HAP-1 (cell line): ENCODE results near the gene C2orf42.
"Not testable (repeated sequence)": the region's sequence is repeated elsewhere in the genome, so short reads cannot be mapped to it uniquely, and the experiment has no call there.

Source experiments
- DNase-seq, 2 experiments: peaks; one replicate each; pipeline ENCODE4 v3.0.0-alpha.2; 2016 to 2020; ENCODE audit warnings: low spot score in 2 of 2
- H3K27me3 ChIP-seq: fragments of 250-450 bp; sonication (Bioruptor Pico); 2 replicates; pipeline ENCODE4 v1.5.1; 2020; ENCODE audit warnings: low read depth, mild to moderate bottlenecking, moderate library complexity
- H3K36me3 ChIP-seq: fragments of 250-450 bp; sonication (Bioruptor Pico); replicated peaks from 2 replicates; pipeline ENCODE4 v1.5.1; 2020; ENCODE audit warnings: mild to moderate bottlenecking
- H3K4me1 ChIP-seq: fragments of 250-450 bp; sonication (Bioruptor Pico); 2 replicates; pipeline ENCODE4 v1.5.1; 2020; ENCODE audit warnings: mild to moderate bottlenecking
- H3K4me3 ChIP-seq: fragments of 250-450 bp; sonication (Bioruptor Pico); 2 replicates; pipeline ENCODE4 v1.5.1; 2020; ENCODE audit warnings: mild to moderate bottlenecking, moderate library complexity
- H3K9me3 ChIP-seq: fragments of 250-450 bp; sonication (Bioruptor Pico); 2 replicates; pipeline ENCODE4 v1.5.1; 2020; ENCODE audit warnings: mild to moderate bottlenecking, moderate library complexity
- in situ Hi-C: fragments of 300-500 bp; cut with MboI; formaldehyde crosslinking; loops from 3 replicates; pipeline ENCODE4 v1.14.3; 2020; ENCODE audit warnings: low sequenced_read_pairs, inconsistent platforms, mixed read lengths

C2orf42 gene

DNA sequence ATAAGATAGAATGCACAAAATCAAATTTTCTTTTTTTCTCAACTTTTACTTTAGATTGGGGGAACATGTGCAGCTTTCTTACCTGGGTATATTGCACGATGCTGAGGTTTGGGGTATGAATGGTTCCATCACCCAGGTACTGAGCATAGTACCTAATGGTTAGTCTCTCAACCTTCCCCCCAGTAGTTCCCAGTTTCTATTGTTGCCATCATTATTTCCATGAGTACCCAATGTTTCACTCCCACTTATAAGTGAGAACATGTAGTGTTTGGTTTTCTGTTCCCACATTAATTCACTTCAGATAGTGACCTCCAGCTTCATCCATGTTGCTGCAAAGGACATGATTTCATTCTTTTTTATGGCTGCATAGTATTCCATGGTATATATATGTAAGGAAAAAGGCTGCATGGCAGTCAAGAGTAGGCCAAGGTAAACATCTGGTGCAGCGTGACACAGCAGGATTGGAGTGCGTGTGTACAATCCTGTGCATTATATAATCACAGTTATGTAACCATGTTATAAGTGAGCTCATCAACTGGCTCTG is 10.5 kb upstream of the C2orf42 start:
- Histone ChIP-seq H3K36me3 (no peaks in the 10 kb centered on the region), H3K4me1 (no peaks in the 10 kb centered on the region), H3K9me3 (no peaks in the 10 kb centered on the region; the same call in 1 of the 2 replicates), H3K27me3 (no peaks in the 10 kb centered on the region), H3K4me3 (no peak overlapping the region)
- in situ Hi-C loops = no loop called here
- DNase-seq = no peak

DNA sequence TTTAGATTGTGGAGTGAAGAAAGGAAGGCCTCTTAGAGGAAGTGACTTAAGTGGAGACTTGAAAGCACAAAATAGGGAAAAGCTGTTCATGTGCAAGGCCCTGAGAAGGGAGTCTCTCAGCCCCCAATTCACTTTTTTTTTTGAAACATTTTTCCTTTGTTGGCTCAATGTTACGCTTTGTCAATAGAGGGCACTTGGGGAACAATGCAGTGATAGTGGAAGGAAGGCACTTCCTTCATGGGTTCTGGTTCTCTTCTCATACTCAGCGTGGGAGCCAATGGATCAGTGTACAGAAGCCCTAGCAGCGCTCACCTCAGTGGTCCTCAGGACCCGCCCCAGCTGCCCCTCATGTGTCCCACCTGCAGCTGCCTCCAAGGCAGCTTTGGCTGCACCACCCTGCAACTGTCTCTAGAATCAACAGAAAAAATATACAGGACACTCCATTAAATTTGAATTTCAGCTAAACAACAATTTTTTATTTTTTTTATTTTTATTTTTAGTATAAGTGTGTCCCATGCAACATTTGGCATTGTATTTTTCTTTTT is 8.6 kb upstream of the C2orf42 start:
- Histone ChIP-seq H3K36me3 (no peaks in the 10 kb centered on the region), H3K27me3 (no peaks in the 10 kb centered on the region), H3K4me1 (no peaks in the 10 kb centered on the region), H3K9me3 (no peaks in the 10 kb centered on the region; the same call in 1 of the 2 replicates), H3K4me3 (no peak overlapping the region)
- in situ Hi-C loops = no loop called here
- DNase-seq = no peak

DNA sequence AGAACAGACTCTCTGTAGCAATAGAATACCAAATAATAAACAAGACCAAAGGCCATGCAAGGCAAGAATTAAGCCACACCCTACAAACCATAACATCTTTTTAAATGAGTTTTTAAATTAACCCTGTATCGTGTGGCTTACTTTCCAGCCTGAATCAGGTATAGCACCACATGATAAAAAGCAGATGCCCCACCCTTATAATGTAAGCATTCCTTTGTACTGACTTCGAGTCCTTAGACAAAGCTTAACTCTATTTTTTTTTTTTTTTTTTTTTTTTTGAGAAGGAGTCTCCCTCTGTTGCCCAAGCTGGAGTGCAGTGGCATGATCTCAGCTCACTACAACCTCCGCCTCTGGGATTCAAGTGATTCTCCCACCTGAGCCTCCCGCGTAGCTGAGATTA is 1.7 kb upstream of the C2orf42 start:
- Histone ChIP-seq H3K4me1 (peaks cover 4% of the 10 kb centered on the region), H3K36me3 (no peaks in the 10 kb centered on the region), H3K27me3 (no peaks in the 10 kb centered on the region), H3K4me3 (no peak overlapping the region), H3K9me3 (no peaks in the 10 kb centered on the region)
- DNase-seq = no peak
- in situ Hi-C loops = no loop called here

- Histone ChIP-seq H3K4me1 (peaks cover 4% of the 10 kb centered on the region), H3K9me3 (no peaks in the 10 kb centered on the region), H3K4me3 (peak overlapping the region; percentile 65), H3K27me3 (no peaks in the 10 kb centered on the region), H3K36me3 (no peaks in the 10 kb centered on the region)
- in situ Hi-C loops = no loop called here
- no peak for DNase-seq
Observed at GRCh38 chr2:70191244-70191735, 471 bp upstream of the C2orf42 start.

DNA sequence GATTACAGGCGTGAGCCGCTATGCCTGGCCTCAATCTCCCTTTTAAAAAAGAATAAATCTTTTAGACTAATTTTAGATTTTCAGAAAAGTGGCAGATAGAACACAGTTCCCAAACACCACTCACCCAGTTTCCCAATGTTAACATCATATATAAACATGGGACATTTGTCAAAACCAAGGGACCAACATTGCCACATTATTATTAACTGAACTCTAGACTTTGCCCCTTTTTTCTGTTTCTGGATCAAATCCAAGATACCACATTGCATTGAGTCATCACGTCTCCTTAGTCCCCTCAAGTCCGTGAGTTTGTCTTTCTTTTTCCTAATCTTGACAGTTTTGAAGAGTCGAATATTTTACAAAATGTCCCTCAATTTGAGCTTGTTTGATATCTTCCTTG is 2.4 kb downstream of the C2orf42 start:
- Histone ChIP-seq H3K9me3 (no peaks in the 10 kb centered on the region), H3K4me3 (no peak overlapping the region), H3K4me1 (peaks cover 4% of the 10 kb centered on the region), H3K27me3 (no peaks in the 10 kb centered on the region), H3K36me3 (no peaks in the 10 kb centered on the region)
- in situ Hi-C loops = no loop called here
- DNase-seq = no peak

DNA sequence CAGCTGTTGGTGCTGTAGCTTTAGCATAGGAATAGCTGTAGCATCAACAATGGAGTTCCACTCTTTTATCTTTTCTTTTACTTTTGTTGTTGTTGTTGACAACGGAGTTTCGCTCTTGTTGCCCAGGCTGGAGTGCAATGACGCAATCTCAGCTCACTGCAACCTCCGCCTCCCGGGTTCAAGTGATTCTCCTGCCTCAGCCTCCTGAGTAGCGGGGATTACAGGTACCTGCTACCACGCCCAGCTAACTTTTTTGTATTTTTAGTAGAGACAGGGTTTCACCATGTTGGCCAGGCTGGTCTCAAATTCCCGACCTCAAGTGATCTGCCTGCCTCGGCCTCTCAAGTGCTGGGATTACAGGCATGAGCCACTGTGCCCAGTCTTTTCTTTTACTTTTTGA is 3.6 kb downstream of the C2orf42 start:
- H3K36me3 ChIP-seq, H3K4me1 ChIP-seq, DNase-seq, H3K4me3 ChIP-seq, H3K27me3 ChIP-seq, in situ Hi-C loops, H3K9me3 ChIP-seq: not testable (repeated sequence)

- in situ Hi-C loops = no loop called here
- H3K4me1 ChIP-seq = no peaks in the 10 kb centered on the region
- H3K4me3 ChIP-seq = no peak overlapping the region
- DNase-seq = no peak
- H3K9me3 ChIP-seq = no peaks in the 10 kb centered on the region
- H3K27me3 ChIP-seq = no peaks in the 10 kb centered on the region
- H3K36me3 ChIP-seq = peaks cover 29% of the 10 kb centered on the region
Observed at GRCh38 chr2:70182689-70183088, 8.1 kb downstream of the C2orf42 start.

GRCh38 chr2:70181363-70181956 is 9.4 kb downstream of the C2orf42 start:
- DNase-seq = no peak
- no peaks in the 10 kb centered on the region for H3K9me3 ChIP-seq
- in situ Hi-C loops = no loop called here
- H3K4me1 ChIP-seq = no peaks in the 10 kb centered on the region
- no peak overlapping the region for H3K4me3 ChIP-seq
- peaks cover 33% of the 10 kb centered on the region for H3K36me3 ChIP-seq
- H3K27me3 ChIP-seq = no peaks in the 10 kb centered on the region

GRCh38 chr2:70173520-70173919 is 17.3 kb downstream of the C2orf42 start:
- in situ Hi-C loops = no loop called here

DNA sequence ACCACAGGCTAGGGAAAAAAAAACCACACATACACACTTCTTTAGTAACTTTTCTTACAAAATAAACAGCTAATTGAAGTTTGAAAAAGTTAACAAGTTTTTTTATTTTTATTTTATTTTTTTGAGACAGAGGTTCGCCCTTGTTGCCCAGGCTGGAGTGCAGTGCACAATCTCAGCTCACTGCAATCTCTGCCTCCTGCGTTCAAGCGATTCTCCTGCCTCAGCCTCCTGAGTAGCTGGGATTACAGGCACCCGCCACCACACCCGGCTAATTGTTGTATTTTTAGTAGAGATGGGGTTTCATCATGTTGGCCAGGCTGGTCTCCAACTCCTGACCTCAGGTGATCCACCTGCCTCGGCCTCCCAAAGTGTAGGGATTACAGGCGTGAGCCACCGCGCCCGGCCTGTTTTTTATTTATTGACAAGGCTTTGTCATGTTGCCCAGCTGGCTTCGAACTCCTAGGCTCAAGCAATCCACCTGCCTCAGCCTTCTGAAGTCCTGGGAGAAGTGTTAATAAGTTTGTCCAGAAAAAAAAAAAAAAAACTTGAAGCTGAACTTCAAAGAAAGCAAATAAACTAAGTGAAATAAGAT is 21.1 kb downstream of the C2orf42 start:
- H3K27me3 ChIP-seq, H3K4me1 ChIP-seq, DNase-seq, H3K9me3 ChIP-seq, in situ Hi-C loops, H3K4me3 ChIP-seq: not testable (repeated sequence)
- H3K36me3 ChIP-seq = peaks cover 42% of the 10 kb centered on the region

More at GRCh38 chr2:70173520-70173919, 17.3 kb downstream of the C2orf42 start:
- peaks cover 47% of the 10 kb centered on the region for H3K36me3 ChIP-seq
- H3K4me1 ChIP-seq = no peaks in the 10 kb centered on the region
- no peaks in the 10 kb centered on the region for H3K27me3 ChIP-seq
- no peak overlapping the region for H3K4me3 ChIP-seq
- H3K9me3 ChIP-seq = no peaks in the 10 kb centered on the region
- DNase-seq = no peak

- Histone ChIP-seq H3K4me3 (no peak overlapping the region), H3K27me3 (no peaks in the 10 kb centered on the region), H3K4me1 (no peaks in the 10 kb centered on the region), H3K9me3 (no peaks in the 10 kb centered on the region), H3K36me3 (peaks cover 39% of the 10 kb centered on the region)
- no peak for DNase-seq
- in situ Hi-C loops = no loop called here
Observed at GRCh38 chr2:70161069-70161534, 29.7 kb downstream of the C2orf42 start.

- in situ Hi-C loops = no loop called here
- Histone ChIP-seq H3K4me1 (no peaks in the 10 kb centered on the region), H3K4me3 (no peak overlapping the region), H3K36me3 (peaks cover 35% of the 10 kb centered on the region), H3K9me3 (no peaks in the 10 kb centered on the region), H3K27me3 (no peaks in the 10 kb centered on the region)
- no peak for DNase-seq
Observed at GRCh38 chr2:70160545-70160944, 30.3 kb downstream of the C2orf42 start.

- in situ Hi-C loops = loop anchor here (10.0 kb wide), 3 partner anchors 64 to 424 kb away; partner anchors contain the start of gene PCBP1
- H3K9me3 ChIP-seq, DNase-seq, H3K4me3 ChIP-seq, H3K27me3 ChIP-seq, H3K4me1 ChIP-seq: not testable (repeated sequence)
- peaks cover 14% of the 10 kb centered on the region; the same call in 1 of the 2 replicates for H3K36me3 ChIP-seq
Observed at GRCh38 chr2:70149130-70149686, 41.6 kb downstream of the C2orf42 start.
